HG03064 (cell line): ENCODE results near the gene CLSTN2.

ENCODE experiments used
- ATAC-seq: cut with Tn5 transposase; IDR thresholded peaks from one replicate; pipeline ENCODE4 v1.9.1; 2021; ENCODE audit warnings: low read depth; ENCODE audit not compliant: unreplicated experiment

The CLSTN2 gene

GRCh38 chr3:140434261-140434905 lies 499.4 kb downstream of the CLSTN2 start:
- no peak for ATAC-seq

DNA sequence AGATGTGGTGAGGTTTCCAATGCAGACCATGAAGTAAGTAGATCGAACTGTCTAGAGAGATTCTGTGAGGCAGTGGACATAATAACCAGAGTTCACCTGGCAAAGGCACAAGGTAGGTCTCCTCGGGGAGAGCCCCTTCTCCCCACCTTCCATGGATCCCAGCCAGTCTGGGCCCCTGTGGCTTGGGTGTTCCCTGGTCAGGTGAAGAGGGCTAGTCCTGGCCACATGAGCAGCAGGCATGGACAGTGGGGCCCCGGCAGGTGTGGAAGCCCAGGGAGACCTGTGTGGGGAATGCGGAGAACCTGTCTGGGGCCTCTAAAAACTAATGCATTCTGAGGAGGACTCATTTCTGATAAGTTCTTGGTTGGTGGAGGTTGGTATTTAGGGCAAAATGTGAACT lies 501.4 kb downstream of the CLSTN2 start:
- ATAC-seq, result no peak

DNA sequence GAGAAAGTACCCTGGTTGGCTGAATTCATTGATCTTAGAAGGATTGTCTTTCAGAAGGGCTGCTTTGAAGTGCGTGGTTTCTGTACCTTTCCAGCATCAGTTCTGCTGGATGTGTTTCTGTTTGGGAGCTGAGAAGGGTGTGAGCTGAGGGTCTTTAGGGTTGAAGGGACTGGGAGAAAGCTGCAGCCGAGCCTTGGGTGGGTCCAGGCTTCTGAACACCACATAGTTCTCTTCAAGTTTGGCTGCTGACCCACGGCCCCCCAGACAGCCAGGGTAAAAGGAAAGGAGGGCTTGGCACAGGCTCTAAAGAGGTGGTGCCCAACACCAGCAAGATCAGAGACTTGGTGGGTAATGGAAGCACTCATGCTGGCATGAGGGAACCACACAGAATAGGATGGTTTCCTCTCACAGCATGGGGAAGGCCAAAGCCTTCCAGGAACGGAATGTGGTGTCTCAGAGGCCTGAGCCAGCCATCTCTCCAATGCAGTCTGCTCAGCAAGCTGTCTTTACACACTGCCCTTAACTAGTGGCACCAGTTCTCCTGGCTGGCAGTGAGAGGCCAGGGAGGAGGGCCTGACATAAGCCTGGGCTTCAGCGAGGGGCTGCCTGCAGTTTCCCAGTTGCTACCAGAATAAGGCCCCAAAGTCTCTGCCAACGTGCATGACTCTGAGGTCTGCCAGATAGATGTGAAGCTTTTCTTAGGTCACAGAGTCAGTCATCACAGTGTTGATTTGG lies 503.9 kb downstream of the CLSTN2 start:
- no peak for ATAC-seq

- ATAC-seq, result no peak
These were observed 504.5 kb downstream of the CLSTN2 start for GRCh38 chr3:140439527-140439926.

- no peak for ATAC-seq
These were observed 505.5 kb downstream of the CLSTN2 start for GRCh38 chr3:140440446-140440845.

- ATAC-seq, result no peak
These were observed 506.0 kb downstream of the CLSTN2 start for GRCh38 chr3:140441006-140441405.

GRCh38 chr3:140442621-140443020 lies 507.6 kb downstream of the CLSTN2 start:
- ATAC-seq, result no peak

DNA sequence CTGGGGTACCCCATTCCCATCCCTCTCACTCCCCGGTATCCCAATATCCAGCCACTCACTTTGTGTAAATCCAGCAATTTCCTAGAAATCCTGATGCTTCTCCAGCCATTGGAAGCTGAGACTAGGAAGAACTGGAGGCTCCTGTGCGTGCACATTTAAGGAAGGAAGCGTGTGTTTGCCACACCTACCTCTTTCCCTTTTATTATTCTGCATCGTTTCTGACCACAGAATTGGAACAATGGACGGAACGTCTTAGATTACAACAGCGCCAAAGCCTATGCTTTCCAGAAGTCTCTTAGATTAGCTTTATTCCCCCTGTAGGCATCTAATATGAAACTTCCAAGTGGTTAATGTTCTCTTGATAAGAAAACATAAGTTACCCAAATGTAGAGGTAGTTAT lies 508.1 kb downstream of the CLSTN2 start:
- ATAC-seq, result no peak

DNA sequence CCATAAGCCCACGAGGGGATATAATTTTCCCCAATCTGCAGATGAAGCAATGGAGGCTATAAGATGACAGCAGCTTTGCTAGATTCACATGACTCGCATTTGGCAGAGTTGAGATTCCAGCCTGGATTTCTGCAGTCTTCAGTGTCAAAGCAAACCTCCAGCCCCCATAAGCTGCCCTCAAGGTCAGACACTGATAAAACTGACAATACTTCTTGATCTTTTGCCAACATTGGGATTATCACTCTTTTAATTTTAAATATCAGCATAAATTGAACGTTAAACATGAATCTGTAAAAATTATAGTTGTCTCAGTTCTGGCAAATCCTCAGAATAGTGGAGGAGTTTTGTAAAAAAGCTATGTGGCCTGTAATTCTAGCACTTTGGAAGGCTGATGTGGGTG lies 508.8 kb downstream of the CLSTN2 start:
- no peak for ATAC-seq

- ATAC-seq, result no peak
These were observed 511.7 kb downstream of the CLSTN2 start for GRCh38 chr3:140446734-140447133.

GRCh38 chr3:140447136-140447535 lies 512.2 kb downstream of the CLSTN2 start:
- no peak for ATAC-seq

DNA sequence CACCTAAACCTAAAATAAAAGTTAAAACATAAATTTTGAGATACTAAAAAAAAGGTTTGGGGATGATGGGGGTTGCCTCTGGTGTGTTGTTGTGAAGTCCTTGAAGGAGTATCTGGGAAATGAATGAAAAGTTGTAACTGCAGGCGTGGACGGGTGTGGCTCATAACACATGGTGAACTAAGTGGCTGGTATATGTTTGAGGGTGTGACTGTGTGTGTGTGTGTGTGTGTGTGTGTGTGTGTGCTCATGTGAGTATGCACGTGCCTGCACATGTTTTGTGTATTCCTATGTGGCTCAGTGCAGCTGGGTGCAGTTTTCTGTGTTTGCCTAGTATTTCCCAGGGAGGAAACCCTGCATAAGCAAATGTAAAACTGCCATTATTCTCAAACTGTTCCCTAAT lies 513.0 kb downstream of the CLSTN2 start:
- no peak for ATAC-seq

DNA sequence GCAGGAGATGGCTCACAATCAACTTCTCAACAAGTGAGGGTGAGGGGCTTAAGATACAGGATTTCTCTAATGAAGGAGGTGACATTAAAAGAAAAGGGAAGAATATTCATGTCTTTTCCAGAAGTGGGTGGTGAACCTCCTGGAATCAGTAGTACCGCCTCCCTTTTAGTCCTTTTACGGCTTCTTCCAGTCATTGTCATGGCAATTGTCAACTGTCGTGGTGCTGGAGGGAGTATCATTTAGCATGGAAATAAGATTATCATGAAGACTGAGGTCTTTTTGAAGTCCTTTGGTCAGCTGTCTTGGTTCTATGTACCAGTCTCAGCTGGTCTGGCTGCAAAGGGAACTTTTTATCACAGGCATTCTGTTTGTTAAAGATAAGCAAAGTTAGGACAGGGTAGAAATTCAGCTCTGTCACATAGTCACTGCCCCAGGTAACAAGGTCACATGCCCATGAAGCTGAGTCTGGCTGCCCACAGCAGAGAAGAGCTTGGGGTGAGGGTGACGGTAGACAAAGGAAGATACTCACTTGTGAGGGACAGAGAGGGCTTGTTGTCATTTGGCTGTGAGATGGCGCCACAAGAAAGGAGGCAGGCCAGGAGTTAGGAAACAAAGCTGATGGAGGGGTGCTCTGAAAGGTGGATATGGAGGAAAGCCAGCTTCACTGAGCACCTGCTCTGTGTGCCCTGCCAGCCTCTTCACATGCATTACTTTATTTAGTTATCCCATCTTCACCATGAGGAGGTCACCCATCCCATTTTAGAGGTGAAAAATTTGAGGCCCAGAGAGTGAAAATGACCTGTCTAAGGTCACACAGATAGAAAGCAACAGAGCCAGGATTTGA lies 514.6 kb downstream of the CLSTN2 start:
- no peak for ATAC-seq

- ATAC-seq, result no peak
These were observed 518.8 kb downstream of the CLSTN2 start for GRCh38 chr3:140453750-140454149.

- ATAC-seq, result no peak
These were observed 520.7 kb downstream of the CLSTN2 start for GRCh38 chr3:140455521-140456214.

- ATAC-seq, result no peak
These were observed 522.0 kb downstream of the CLSTN2 start for GRCh38 chr3:140456974-140457373.

DNA sequence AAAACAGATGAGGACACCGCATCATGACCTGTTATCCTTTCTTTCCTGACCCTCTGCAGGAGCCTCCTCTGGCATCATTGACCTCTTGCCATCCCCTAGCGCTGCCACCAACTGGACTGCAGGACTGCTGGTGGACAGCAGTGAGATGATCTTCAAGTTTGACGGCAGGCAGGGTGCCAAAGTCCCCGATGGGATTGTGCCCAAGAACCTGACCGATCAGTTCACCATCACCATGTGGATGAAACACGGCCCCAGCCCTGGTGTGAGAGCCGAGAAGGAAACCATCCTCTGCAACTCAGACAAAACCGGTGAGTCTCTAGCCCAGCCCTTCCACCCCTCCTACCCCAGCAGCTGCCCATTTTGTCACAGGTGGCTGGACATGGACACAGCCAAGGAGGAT lies 524.5 kb downstream of the CLSTN2 start:
- ATAC-seq, result no peak

DNA sequence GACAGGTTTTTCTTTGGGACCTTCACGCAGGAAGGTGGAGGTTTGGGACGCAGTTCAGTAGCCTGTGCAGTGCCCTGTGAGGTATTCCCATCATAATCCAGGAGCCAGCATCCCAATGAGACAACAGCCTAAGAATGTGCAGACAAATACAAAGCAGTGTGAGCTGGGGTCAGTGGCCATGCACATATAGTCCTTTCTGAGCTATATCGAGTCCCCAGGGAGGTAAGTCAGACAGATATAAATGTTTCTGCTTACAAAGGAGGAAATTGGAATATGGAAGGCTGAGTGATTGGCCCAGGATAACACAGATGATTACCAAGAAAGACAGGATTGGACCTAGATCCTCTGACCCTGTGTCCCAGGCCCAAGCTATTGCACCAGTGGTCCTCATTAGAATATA lies 526.3 kb downstream of the CLSTN2 start:
- no peak for ATAC-seq

GRCh38 chr3:140463355-140463754 lies 528.4 kb downstream of the CLSTN2 start:
- no peak for ATAC-seq

DNA sequence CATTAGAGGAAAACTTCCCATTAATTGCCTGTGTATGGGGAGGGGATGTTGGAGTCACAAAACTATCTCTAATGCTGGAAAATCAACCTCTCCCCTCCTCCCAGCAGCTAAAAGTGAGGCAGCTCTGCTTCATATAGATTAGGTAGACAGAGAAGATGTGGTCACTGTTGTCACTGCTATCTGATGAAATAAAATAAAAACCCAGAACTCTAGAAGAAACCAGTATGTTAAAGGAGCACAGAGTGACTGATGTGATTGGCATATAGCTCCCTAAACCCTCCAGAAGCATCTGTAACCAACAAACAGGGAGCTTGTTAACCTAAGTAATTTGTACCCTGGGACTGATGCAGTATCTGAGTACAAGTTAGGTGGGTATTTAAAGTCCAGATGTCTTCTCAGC lies 531.0 kb downstream of the CLSTN2 start:
- ATAC-seq, result no peak

DNA sequence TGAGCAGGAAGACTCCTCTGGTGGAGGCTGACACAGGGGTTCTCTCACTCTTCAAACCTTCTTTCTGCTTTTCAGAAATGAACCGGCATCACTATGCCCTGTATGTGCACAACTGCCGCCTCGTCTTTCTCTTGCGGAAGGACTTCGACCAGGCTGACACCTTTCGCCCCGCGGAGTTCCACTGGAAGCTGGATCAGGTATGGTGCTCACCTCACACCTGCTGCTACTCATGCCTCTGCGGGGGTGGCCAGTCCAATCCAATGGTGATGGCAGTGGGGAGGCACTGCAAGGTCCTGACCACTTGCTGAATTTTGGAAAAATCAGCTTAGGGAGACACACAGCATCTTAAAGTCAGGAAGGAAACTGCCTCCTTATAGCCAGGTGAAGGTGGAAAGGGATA lies 531.5 kb downstream of the CLSTN2 start:
- ATAC-seq, result no peak
